ENCODE data around the gene CSMD2. TPM values are rescaled to one million over a fixed set of nuclear protein-coding genes. Genes with fewer than 3 reads are reported as not detected.

Gene CSMD2
- total RNA-seq, 4 donors from 2014 or later, result 8.6 TPM; not detected in 3

DNA sequence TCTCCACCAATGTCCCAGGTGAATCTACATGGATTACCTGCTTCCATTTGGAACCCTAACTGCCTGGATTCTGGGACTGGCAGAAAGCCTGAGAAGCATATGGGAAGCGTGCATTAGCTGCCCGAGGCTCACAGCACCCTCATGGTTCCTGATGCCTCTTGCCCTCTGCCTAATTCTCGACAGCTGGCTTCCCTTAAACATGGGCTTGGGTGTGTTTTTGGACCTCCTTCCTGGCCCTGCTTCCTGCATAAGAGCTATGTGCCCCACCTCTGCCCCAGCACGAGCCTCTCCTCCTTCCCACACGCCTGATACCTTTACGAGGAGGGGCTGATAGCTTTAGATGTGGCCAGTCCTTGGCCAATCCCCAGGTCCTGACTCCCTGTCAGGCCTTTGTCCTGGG, 453.5 kb downstream of the CSMD2 start:
- Histone ChIP-seq H3K4me3 (no peak overlapping the region), H3K36me3 (no peaks in the 10 kb centered on the region), H3K27me3 (no peaks in the 10 kb centered on the region), H3K4me1 (no peaks in the 10 kb centered on the region), H3K27ac (no peak overlapping the region), H3K9me3 (no peaks in the 10 kb centered on the region)
- DNase-seq, result no peak
- intact Hi-C loops (cut with DNase I; ENCODE audit: low total_unique reads), result no loop called here
- TF ChIP-seq, protein P1, sequence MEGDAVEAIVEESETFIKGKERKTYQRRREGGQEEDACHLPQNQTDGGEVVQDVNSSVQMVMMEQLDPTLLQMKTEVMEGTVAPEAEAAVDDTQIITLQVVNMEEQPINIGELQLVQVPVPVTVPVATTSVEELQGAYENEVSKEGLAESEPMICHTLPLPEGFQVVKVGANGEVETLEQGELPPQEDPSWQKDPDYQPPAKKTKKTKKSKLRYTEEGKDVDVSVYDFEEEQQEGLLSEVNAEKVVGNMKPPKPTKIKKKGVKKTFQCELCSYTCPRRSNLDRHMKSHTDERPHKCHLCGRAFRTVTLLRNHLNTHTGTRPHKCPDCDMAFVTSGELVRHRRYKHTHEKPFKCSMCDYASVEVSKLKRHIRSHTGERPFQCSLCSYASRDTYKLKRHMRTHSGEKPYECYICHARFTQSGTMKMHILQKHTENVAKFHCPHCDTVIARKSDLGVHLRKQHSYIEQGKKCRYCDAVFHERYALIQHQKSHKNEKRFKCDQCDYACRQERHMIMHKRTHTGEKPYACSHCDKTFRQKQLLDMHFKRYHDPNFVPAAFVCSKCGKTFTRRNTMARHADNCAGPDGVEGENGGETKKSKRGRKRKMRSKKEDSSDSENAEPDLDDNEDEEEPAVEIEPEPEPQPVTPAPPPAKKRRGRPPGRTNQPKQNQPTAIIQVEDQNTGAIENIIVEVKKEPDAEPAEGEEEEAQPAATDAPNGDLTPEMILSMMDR (IDR thresholded peaks at IDR 0.05), result no peak
- TF ChIP-seq POLR2A (IDR thresholded peaks at IDR 0.05), result no peak

DNA sequence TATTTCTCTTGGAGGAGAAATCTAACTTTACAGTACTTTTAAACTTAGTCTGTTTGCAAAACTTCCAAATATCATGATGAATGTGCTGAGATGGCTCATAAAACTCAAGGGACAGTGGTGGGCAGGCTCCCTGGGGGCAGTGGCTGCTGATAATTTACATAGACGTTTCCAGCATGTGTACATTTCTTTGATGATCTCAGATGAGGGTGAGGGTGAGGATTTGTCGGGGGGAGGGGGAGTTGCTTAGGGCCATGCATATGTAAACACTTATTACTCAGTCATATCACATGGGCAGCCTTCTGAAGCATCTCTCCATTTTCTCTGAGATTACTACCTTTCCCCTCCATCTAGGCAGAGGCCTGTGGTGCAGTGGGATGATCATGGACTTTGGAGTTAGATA, 454.1 kb downstream of the CSMD2 start:
- H3K36me3 ChIP-seq, result no peaks in the 10 kb centered on the region
- no peak overlapping the region for H3K27ac ChIP-seq
- intact Hi-C loops (cut with DNase I; ENCODE audit: low total_unique reads), result no loop called here
- no peak for DNase-seq
- no peak for TF ChIP-seq POLR2A (IDR thresholded peaks at IDR 0.05)
- TF ChIP-seq, protein P1 (IDR thresholded peaks at IDR 0.05), result no peak
- H3K9me3 ChIP-seq, result no peaks in the 10 kb centered on the region
- no peak overlapping the region for H3K4me3 ChIP-seq
- no peaks in the 10 kb centered on the region for H3K27me3 ChIP-seq
- no peaks in the 10 kb centered on the region for H3K4me1 ChIP-seq

DNA sequence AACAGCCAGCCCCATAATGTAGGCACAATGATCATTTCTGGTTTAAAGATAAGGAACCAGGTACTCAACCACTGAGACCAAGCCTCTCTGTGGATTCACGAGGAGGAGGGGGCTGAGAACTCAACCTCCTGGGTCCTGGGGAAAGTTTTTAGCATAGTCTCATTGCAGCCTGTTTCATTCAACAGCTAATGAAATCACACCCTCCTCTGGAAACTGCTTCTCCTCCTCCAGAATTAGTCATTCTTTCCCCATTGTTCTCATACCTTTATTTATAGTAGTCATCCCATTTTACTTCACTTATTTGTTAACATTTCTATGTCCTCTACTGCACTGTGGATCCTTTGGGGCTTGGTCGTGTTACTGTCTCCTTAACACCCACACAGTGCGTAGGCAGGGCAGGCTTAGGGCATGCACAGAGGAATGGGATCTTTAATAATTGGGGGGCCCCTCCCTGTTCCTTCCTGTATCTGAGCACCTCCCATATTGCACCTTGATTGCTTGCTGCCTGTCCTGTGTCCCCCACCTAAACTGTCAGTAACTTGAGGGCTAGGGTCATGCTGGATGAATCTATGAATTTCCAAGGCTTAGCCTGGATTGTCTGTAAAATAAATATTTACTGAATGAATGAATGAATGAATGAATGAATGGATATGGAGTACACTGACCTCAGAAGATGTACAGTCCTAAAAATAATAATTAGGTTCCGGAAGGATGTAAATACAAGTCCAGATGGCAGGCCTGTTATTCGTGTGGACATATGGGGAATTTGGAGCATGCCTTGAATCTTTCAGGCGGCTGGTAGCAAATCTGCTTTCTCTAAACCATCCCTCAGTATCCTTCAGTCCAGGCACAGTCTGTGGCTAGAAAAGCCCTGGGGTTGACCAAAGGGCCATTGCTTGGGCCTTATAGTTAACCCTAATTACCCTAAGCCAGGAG, 455.0 kb downstream of the CSMD2 start:
- DNase-seq, result no peak
- H3K27me3 ChIP-seq, result no peaks in the 10 kb centered on the region
- intact Hi-C loops (cut with DNase I; ENCODE audit: low total_unique reads), result no loop called here
- no peaks in the 10 kb centered on the region for H3K4me1 ChIP-seq
- no peaks in the 10 kb centered on the region for H3K9me3 ChIP-seq
- no peaks in the 10 kb centered on the region for H3K36me3 ChIP-seq
- H3K27ac ChIP-seq, result no peak overlapping the region
- no peak overlapping the region for H3K4me3 ChIP-seq
- TF ChIP-seq POLR2A (IDR thresholded peaks at IDR 0.05), result no peak
- TF ChIP-seq, protein P1 (IDR thresholded peaks at IDR 0.05), result no peak

DNA sequence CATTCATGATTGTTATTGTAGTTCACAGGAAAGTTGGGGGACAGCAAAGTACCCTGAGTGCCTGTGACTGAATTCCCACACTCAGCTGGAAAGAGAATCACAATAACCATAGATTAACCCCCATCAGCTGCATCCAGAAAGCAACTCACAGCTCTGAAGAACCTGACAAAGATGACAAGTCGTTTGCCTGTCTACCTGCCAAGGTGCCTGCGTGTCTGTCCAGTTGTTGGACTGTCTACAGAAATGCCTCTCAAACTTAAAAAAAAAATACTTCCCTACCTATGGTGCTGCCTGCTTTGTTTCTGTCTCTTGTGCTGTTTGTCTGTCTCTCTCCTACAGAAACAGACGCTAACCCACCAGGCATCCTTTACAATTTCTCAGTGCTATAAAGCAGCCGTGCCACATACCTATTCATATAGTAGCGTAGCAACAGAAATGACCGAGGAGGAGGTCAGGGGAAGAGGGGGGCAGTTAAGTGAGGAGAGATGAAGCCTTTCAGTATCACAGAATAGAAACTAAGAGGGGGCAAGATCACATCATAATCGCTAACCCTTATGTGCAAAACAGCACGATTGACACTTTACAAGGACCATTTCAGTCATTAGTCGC, 455.8 kb downstream of the CSMD2 start:
- Histone ChIP-seq H3K4me3 (no peak overlapping the region), H3K27me3 (no peaks in the 10 kb centered on the region), H3K36me3 (no peaks in the 10 kb centered on the region), H3K4me1 (no peaks in the 10 kb centered on the region), H3K27ac (no peak overlapping the region), H3K9me3 (no peaks in the 10 kb centered on the region)
- no peak for TF ChIP-seq POLR2A (IDR thresholded peaks at IDR 0.05)
- TF ChIP-seq, protein P1 (IDR thresholded peaks at IDR 0.05), result no peak
- no peak for DNase-seq
- intact Hi-C loops (cut with DNase I; ENCODE audit: low total_unique reads), result no loop called here

DNA sequence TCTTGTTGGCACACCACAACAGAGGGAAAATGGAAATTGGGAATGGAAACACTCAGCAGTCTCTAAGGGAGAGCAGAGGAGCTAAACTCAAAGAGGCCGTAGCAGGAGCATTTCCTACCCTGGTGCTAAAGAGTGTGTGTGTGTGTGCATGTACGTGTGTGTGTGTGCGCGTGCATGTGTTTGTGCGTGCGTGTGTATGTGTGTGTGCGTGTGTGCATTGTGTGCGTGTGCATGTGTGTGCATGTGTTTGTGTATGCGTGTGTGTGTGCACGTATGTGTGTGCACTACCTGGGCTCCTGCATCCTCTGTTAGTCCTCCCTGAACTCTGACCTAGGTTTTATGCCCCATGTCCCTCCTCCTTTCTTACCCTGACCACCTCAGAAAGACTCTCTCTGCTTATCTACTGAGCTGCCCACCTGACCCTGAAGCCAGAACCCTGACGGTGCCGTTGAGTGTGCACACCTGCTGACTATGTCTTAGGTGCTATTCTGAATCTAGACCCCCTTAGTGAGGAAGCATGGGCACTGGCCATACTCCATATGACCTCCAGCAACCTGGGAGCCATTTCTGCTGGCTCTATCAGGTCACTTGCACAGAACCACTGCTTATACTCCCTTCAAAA, 458.3 kb downstream of the CSMD2 start:
- H3K4me3 ChIP-seq, result no peak overlapping the region
- intact Hi-C loops (cut with DNase I; ENCODE audit: low total_unique reads), result no loop called here
- no peak for DNase-seq
- TF ChIP-seq, protein P1 (IDR thresholded peaks at IDR 0.05), result no peak
- TF ChIP-seq POLR2A (IDR thresholded peaks at IDR 0.05), result no peak
- no peaks in the 10 kb centered on the region for H3K36me3 ChIP-seq
- no peak overlapping the region for H3K27ac ChIP-seq
- no peaks in the 10 kb centered on the region for H3K4me1 ChIP-seq
- H3K27me3 ChIP-seq, result no peaks in the 10 kb centered on the region
- H3K9me3 ChIP-seq, result no peaks in the 10 kb centered on the region
